ENCODE measurements around the gene RAE1.

The RAE1 gene

GRCh38 chr20:57400231-57400701 is 49.2 kb downstream of the RAE1 start:
- no peak for DNase-seq (ENCODE audit: low spot score)

GRCh38 chr20:57400821-57401564 is 49.9 kb downstream of the RAE1 start:
- no peak for DNase-seq (ENCODE audit: low spot score)

- no peak for DNase-seq (ENCODE audit: low spot score)
Measured at GRCh38 chr20:57401565-57401918, 50.5 kb downstream of the RAE1 start.

- no peak for DNase-seq (ENCODE audit: low spot score)
Measured at GRCh38 chr20:57402206-57403125, 51.4 kb downstream of the RAE1 start.

- no peak for DNase-seq (ENCODE audit: low spot score)
Measured at GRCh38 chr20:57403216-57403615, 52.2 kb downstream of the RAE1 start.

GRCh38 chr20:57404006-57404405 is 53.0 kb downstream of the RAE1 start:
- no peak for DNase-seq (ENCODE audit: low spot score)

GRCh38 chr20:57404419-57405072 is 53.5 kb downstream of the RAE1 start:
- no peak for DNase-seq (ENCODE audit: low spot score)

- DNase-seq (ENCODE audit: low spot score) = no peak
Measured at GRCh38 chr20:57405236-57406016, 54.4 kb downstream of the RAE1 start.

GRCh38 chr20:57407541-57407956 is 56.5 kb downstream of the RAE1 start:
- no peak for DNase-seq (ENCODE audit: low spot score)

- no peak for DNase-seq (ENCODE audit: low spot score)
Measured at GRCh38 chr20:57408131-57408530, 57.1 kb downstream of the RAE1 start.

- no peak for DNase-seq (ENCODE audit: low spot score)
Measured at GRCh38 chr20:57408536-57409233, 57.6 kb downstream of the RAE1 start.

- no peak for DNase-seq (ENCODE audit: low spot score)
Measured at GRCh38 chr20:57409316-57409671, 58.2 kb downstream of the RAE1 start.

GRCh38 chr20:57409672-57410397 is 58.8 kb downstream of the RAE1 start:
- no peak for DNase-seq (ENCODE audit: low spot score)

GRCh38 chr20:57410398-57410920 is 59.4 kb downstream of the RAE1 start:
- DNase-seq (ENCODE audit: low spot score) = no peak

GRCh38 chr20:57410924-57411323 is 59.9 kb downstream of the RAE1 start:
- no peak for DNase-seq (ENCODE audit: low spot score)

- no peak for DNase-seq (ENCODE audit: low spot score)
Measured at GRCh38 chr20:57411406-57412283, 60.6 kb downstream of the RAE1 start.

GRCh38 chr20:57412347-57413029 is 61.4 kb downstream of the RAE1 start:
- DNase-seq (ENCODE audit: low spot score) = no peak

- no peak for DNase-seq (ENCODE audit: low spot score)
Measured at GRCh38 chr20:57413986-57414385, 62.9 kb downstream of the RAE1 start.

All from left forelimb (tissue), 1 donor.